ENCODE measurements around the gene RAB1B.

DNA sequence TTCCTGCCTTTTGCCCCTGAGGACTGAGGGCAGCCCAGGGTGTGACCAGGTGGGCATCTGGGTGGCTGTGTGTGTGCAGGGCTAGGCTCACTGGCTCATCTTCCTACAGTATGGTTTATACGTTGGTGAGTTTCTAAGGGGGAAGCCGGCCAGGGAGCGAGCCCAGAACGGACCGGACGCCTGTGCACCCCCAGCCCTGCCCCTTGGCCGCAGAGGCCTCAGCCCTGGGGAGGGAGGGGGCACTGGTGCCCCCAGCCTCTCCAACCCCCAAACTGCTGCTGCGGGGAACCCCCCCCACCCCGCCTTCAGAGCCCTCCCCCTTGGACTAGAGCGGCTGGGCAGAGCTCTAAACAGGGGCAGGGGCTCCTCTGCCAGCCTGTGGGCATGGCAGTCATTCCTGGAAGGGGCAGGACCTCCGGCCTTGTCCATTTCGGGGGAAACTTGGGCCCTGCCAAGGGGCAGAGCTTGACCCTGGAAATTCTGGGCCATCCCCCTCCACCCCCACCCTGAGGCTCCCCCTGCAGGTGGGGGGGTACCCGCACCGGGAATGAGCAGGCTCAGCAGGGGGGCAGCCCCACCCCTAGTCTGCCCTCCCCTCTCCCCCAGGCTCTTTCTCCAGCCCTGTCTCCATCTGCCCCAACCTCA lies 15.1 kb downstream of the RAB1B start:
- TF ChIP-seq, protein P1, sequence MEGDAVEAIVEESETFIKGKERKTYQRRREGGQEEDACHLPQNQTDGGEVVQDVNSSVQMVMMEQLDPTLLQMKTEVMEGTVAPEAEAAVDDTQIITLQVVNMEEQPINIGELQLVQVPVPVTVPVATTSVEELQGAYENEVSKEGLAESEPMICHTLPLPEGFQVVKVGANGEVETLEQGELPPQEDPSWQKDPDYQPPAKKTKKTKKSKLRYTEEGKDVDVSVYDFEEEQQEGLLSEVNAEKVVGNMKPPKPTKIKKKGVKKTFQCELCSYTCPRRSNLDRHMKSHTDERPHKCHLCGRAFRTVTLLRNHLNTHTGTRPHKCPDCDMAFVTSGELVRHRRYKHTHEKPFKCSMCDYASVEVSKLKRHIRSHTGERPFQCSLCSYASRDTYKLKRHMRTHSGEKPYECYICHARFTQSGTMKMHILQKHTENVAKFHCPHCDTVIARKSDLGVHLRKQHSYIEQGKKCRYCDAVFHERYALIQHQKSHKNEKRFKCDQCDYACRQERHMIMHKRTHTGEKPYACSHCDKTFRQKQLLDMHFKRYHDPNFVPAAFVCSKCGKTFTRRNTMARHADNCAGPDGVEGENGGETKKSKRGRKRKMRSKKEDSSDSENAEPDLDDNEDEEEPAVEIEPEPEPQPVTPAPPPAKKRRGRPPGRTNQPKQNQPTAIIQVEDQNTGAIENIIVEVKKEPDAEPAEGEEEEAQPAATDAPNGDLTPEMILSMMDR (IDR thresholded peaks at IDR 0.05) = no peak
- TF ChIP-seq POLR2A (IDR thresholded peaks at IDR 0.05) (no peak), POLR2AphosphoS5 (IDR thresholded peaks at IDR 0.05; ENCODE audit: insufficient read depth in 1 of 2, low read depth in 1 of 2) (no peak)

Measured in vagina (tissue), 2 donors.